Adrenal gland (tissue), 12 donors: ENCODE results near the gene PDIA3. TPM values are rescaled to one million over a fixed set of nuclear protein-coding genes. Genes with fewer than 3 reads are reported as not detected.
A peak's percentile ranks its signal among the peaks of the same experiment; 100 is the strongest.
"Not testable (repeated sequence)": the region's sequence is repeated elsewhere in the genome, so short reads cannot be mapped to it uniquely, and the experiment has no call there.

ENCODE experiments used
- DNase-seq, 7 donors: peaks; one replicate each; pipeline ENCODE4 v3.0.0-alpha.2; 2019 to 2020
- H3K27ac ChIP-seq, 5 donors: fragments of 200-600 bp; sonication (generic) in 4 of 5; 1 replicate in 3 of 5; 2 replicates in 2 of 5; pipeline versions ENCODE4 v1.5.1 to v1.8.0; 2016 to 2020; ENCODE audit warnings: mild to moderate bottlenecking in 1 of 5
- H3K27me3 ChIP-seq: fragments of 200-600 bp; 2 replicates; pipeline ENCODE4 v1.8.0; 2021
- H3K36me3 ChIP-seq, 2 donors: fragments of 200-600 bp; replicated peaks in 1 of 2; 1 replicate in 1 of 2; 2 replicates in 1 of 2; pipeline versions ENCODE4 v1.5.1 to v1.8.0; 2018 to 2022
- H3K4me1 ChIP-seq, 2 donors: fragments of 200-600 bp; replicated peaks in 1 of 2; 1 replicate in 1 of 2; 2 replicates in 1 of 2; pipeline versions ENCODE4 v1.5.1 to v1.8.0; 2018 to 2021
- H3K4me3 ChIP-seq, 4 donors: fragments of 200-600 bp; sonication (generic) in 3 of 4; one replicate each; pipeline ENCODE4 v1.5.1; 2016 to 2018
- H3K9me3 ChIP-seq, 3 donors: fragments of 200-600 bp; sonication (generic) in 1 of 3; replicated peaks in 1 of 3; 1 replicate in 2 of 3; 2 replicates in 1 of 3; pipeline versions ENCODE4 v1.5.1 to v1.8.0; 2016 to 2021
- CTCF ChIP-seq, 6 experiments: fragments of 450-650 bp in 4 of 6; fragments of 200-600 bp in 2 of 6; sonication (generic) in 1 of 6; IDR thresholded peaks; 1 replicate in 5 of 6; 2 replicates in 1 of 6; pipeline versions ENCODE4 v1.5.1 to v1.8.0; 2016 to 2021; ENCODE audit warnings: antibody characterized with exemption in 6 of 6, mild to moderate bottlenecking in 2 of 6, moderate library complexity in 1 of 6
- POLR2A ChIP-seq, 2 donors: fragments of 450-650 bp; IDR thresholded peaks; one replicate each; pipeline ENCODE4 v1.6.1; 2017; ENCODE audit warnings: antibody characterized with exemption in 2 of 2, mild to moderate bottlenecking in 2 of 2, moderate library complexity in 1 of 2
- WGBS, 4 donors: extraction: QIAGEN DNeasy Blood & Tissue Kit in 2 of 4; methylation state at CpG; one replicate each; pipeline versions ENCODE4 v1.1.5 to v1.1.7; 2013 to 2017; 5-methylcytosine and 5-hydroxymethylcytosine counted together
- intact Hi-C, 2 donors: fragments of 100-400 bp; cut with DNase I; formaldehyde crosslinking; loops; one replicate each; pipeline versions ENCODE4 v1.14.1 to v1.15.0; 2022 to 2023
- microRNA counts, 2 donors: library from miRNA; unstranded; fragments of <30 nt; microRNA quantifications; one replicate each; lab custom pipeline; 2016
- microRNA-seq, 3 donors: library from miRNA; unstranded; fragments of <30 nt; microRNA quantifications; one replicate each; pipeline ENCODE4, GENCODE V29; 2017 to 2020
- polyA plus RNA-seq, 3 donors: library from polyadenylated mRNA; stranded (reverse); fragments of 200-250 nt in 2 of 3; fragments of 350-450 nt in 1 of 3; fragmentation: Illumina TruSeq in 1 of 3; extraction: RNeasy Lipid Tissue Mini Kit (QIAGEN cat#74804) in 1 of 3; gene quantifications; one replicate each; pipeline ENCODE4 v1.2.3, GENCODE V29; 2013 to 2014
- small RNA-seq, 2 donors: library from RNA; depleted of rRNA; stranded (forward); fragments of <200 nt; gene quantifications; one replicate each; pipeline ENCODE3, GENCODE V24; 2016
- total RNA-seq, 9 donors: library from RNA; depleted of rRNA in 4 of 9; stranded (reverse); fragments of >200 nt in 4 of 9; fragments of 120-200 nt in 1 of 9; fragmentation: NEBNext Ultra II Directional in 1 of 9; extraction: Animal tissue kit (Norgen Biotek cat#: 25700) in 1 of 9; gene quantifications; one replicate each; pipeline versions ENCODE4 v1.1.0 to v1.2.4, GENCODE V29; 2013 to 2023
- donor health status: healthy with polysubstance abuse.
- donor health status: Bipolar disorder and iron deficiency.
- donor health status: DM: yes; HTN: yes; CAD: no.
- donor health status: DM: no; HTN: no; CAD: no.
- donor health status: DM: no; HTN: no; CAD: no.
- donor health status: DM: yes; HTN: yes; CAD: no.

The PDIA3 gene
- total and polyA plus RNA-seq, 12 donors = 92.7 to 727 (median 201) TPM

GRCh38 chr15:43808435-43808950 lies 62.3 kb downstream of the PDIA3 start:
- peaks cover 0 to 98% of the 10 kb centered on the region in 2 donors for H3K36me3 ChIP-seq
- DNase-seq = peak in 1 of 7 donors; percentile 23
- H3K27ac ChIP-seq = no peak overlapping the region
- 94 to 96% (median 95%) methylated on average over 5 of the region's 5 CpGs for WGBS, 4 donors
- H3K4me1 ChIP-seq = no peaks in the 10 kb centered on the region
- TF ChIP-seq POLR2A (IDR thresholded peaks at IDR 0.05) (no peak), CTCF (IDR thresholded peaks at IDR 0.05) (no peak)
- intact Hi-C loops = no loop called here
- no peaks in the 10 kb centered on the region for H3K27me3 ChIP-seq
- no peak overlapping the region for H3K4me3 ChIP-seq
- H3K9me3 ChIP-seq = no peaks in the 10 kb centered on the region

DNA sequence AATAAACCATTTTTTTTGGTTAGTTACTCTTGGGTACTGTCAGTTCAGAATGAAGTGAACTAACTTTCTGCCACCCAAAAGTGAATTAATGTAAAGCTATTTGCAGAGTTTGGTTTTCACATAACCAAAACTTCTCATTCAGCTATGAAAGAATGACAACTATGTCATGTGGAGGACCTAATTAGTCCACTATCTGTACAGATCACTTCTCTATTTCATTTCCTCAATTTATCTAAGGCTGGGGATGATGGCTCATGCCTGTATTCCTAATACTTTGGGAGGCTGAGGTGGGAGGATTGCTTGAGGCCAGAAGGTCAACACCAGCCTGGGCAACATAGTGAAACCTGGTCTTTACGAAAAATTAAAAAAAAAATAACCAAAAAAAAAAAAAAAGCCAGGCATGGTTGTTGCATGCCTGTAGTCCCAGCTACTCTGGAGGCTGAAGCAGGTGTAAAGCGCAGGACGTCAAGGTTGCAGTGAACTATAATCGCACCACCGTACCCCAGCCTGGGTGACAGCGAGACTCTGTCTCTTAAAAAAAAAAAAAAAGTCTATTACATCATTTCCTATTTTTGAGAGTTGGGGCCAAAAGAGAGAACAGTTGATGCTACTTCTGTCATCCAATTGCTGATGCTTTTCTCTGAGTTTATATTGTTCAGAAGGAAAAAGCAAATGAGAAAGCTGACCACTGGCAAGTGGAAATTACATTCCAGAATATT lies 62.9 kb downstream of the PDIA3 start:
- intact Hi-C loops = no loop called here
- 86 to 89% (median 87%) methylated on average over 6 of the region's 6 CpGs for WGBS, 4 donors
- Histone ChIP-seq H3K4me1 (no peaks in the 10 kb centered on the region), H3K36me3 (peaks cover 0 to 98% of the 10 kb centered on the region in 2 donors), H3K4me3 (no peak overlapping the region), H3K9me3 (no peaks in the 10 kb centered on the region), H3K27ac (no peak overlapping the region), H3K27me3 (no peaks in the 10 kb centered on the region)
- DNase-seq = peak in 1 of 7 donors; percentile 10
- TF ChIP-seq POLR2A (IDR thresholded peaks at IDR 0.05) (no peak), CTCF (IDR thresholded peaks at IDR 0.05) (no peak)

GRCh38 chr15:43815064-43815463 lies 68.8 kb downstream of the PDIA3 start:
- H3K9me3 ChIP-seq, H3K4me3 ChIP-seq, intact Hi-C loops, DNase-seq, H3K27ac ChIP-seq, H3K27me3 ChIP-seq, H3K4me1 ChIP-seq: not testable (repeated sequence)
- peaks cover 0 to 74% of the 10 kb centered on the region in 2 donors for H3K36me3 ChIP-seq
- 86 to 95% (median 92%) methylated on average over 5 of the region's 5 CpGs for WGBS, 4 donors

DNA sequence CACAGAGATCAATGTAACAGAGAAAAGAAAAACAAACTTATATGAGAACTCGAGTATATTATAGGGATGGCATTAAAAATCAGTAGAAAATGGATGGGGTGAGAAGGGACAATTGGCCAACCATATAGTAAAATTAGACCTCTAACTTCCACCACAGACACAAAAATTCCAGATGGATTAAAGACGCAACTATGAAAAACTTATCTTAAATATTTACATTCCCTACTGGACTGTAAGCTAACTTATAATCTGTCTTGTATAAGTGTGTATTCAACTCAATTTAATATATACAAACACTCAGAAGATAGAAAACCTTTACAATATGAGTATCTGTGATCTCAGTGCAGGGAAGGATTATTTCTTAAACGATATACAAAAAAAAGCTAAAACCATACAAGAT lies 75.3 kb downstream of the PDIA3 start:
- Histone ChIP-seq H3K9me3 (no peaks in the 10 kb centered on the region), H3K4me3 (no peak overlapping the region), H3K36me3 (peaks cover 0 to 11% of the 10 kb centered on the region in 2 donors), H3K27ac (no peak overlapping the region), H3K4me1 (peaks cover 9 to 36% of the 10 kb centered on the region in 2 donors), H3K27me3 (no peaks in the 10 kb centered on the region)
- 75 to 86% (median 80%) methylated on average over 3 of the region's 3 CpGs for WGBS, 4 donors
- DNase-seq = no peak
- intact Hi-C loops = no loop called here
- TF ChIP-seq CTCF (IDR thresholded peaks at IDR 0.05) = no peak
- TF ChIP-seq POLR2A (IDR thresholded peaks at IDR 0.05) = no peak

MicroRNAs within 50 kb of the gene (microRNA counts, 767-probe panel; counts per million panel counts)
- microRNA hsa-miR-1282 (lab: Ali Mortazavi, UCI) = 0 counts per million in 2 donors

Small RNA genes lying within 50 kb of the gene (microRNA-seq; reads per million reads assigned to microRNA genes)
- 0 to 0.85 (median 0) reads per million in 3 donors for gene MIR1282

Small RNA genes lying within 50 kb of the gene (small RNA-seq; reads per million reads assigned to genes)
- gene MIR1282 = 0 reads per million in 2 donors
- gene RNU6-353P = 0 reads per million in 2 donors
- gene RNU6-354P = 0 reads per million in 2 donors

Other genes with a start within 250 kb of the PDIA3 start
- gene MAP1A, start 228.8 kb upstream of the PDIA3 start, total RNA-seq = 10 to 100 TPM in 4 of 9 donors, 1 to 10 TPM in 5; 4.7 to 27.0 (median 9.2) TPM
- 10 to 100 TPM in 2 of 3 donors, 1 to 10 TPM in 1; 3.4 to 14.6 (median 10.0) TPM for gene MAP1A, start 228.8 kb upstream of the PDIA3 start, polyA plus RNA-seq
- 10 to 100 TPM; 15.6 to 63.8 (median 34.7) TPM for gene PPIP5K1, start 156.2 kb upstream of the PDIA3 start, total RNA-seq
- gene PPIP5K1, start 156.2 kb upstream of the PDIA3 start, polyA plus RNA-seq = 10 to 100 TPM; 15.4 to 28.1 (median 27.4) TPM
- gene CKMT1B, start 152.4 kb upstream of the PDIA3 start, total RNA-seq = 1 to 10 TPM in 7 of 9 donors, under 1 TPM in 1, not detected in 1; 0.31 to 3.9 (median 1.2) TPM
- 1 to 10 TPM; 2.9 to 6.1 (median 4.7) TPM for gene CKMT1B, start 152.4 kb upstream of the PDIA3 start, polyA plus RNA-seq
- gene STRC, start 127.6 kb upstream of the PDIA3 start, total RNA-seq = under 1 TPM; 0.09 to 0.88 (median 0.39) TPM
- 1 to 10 TPM in 2 of 3 donors, not detected in 1; 2.1 to 2.6 TPM for gene STRC, start 127.6 kb upstream of the PDIA3 start, polyA plus RNA-seq
- gene CATSPER2, start 97.6 kb upstream of the PDIA3 start, total RNA-seq = 1 to 10 TPM in 6 of 9 donors, under 1 TPM in 3; 0.42 to 6.8 (median 2.6) TPM
- 10 to 100 TPM in 2 of 3 donors, 1 to 10 TPM in 1; 2.3 to 34.7 (median 10.5) TPM for gene CATSPER2, start 97.6 kb upstream of the PDIA3 start, polyA plus RNA-seq
- 1 to 10 TPM in 8 of 9 donors, under 1 TPM in 1; 0.55 to 5.0 (median 1.7) TPM for gene CKMT1A, start 52.6 kb upstream of the PDIA3 start, total RNA-seq
- 1 to 10 TPM; 3.5 to 5.3 (median 3.6) TPM for gene CKMT1A, start 52.6 kb upstream of the PDIA3 start, polyA plus RNA-seq
- gene ELL3, start 30.5 kb downstream of the PDIA3 start, total RNA-seq = 10 to 100 TPM in 1 of 9 donors, 1 to 10 TPM in 8; 1.2 to 66.8 (median 5.1) TPM
- gene ELL3, start 30.5 kb downstream of the PDIA3 start, polyA plus RNA-seq = 1 to 10 TPM; 2.8 to 3.5 (median 3.2) TPM
- gene SERF2, start 45.9 kb downstream of the PDIA3 start, total RNA-seq = 1,000 to 10,000 TPM; 1,083 to 1,590 (median 1,385) TPM
- 1,000 to 10,000 TPM in 2 of 3 donors, 100 to 1,000 TPM in 1; 897 to 5,418 (median 3,997) TPM for gene SERF2, start 45.9 kb downstream of the PDIA3 start, polyA plus RNA-seq
- under 1 TPM in 1 of 9 donors, not detected in 8; 0.22 TPM for gene SERINC4, start 53.8 kb downstream of the PDIA3 start, total RNA-seq
- under 1 TPM; 0.18 to 0.48 (median 0.30) TPM for gene SERINC4, start 53.8 kb downstream of the PDIA3 start, polyA plus RNA-seq
- gene HYPK, start 54.2 kb downstream of the PDIA3 start, total RNA-seq = 10 to 100 TPM in 7 of 9 donors, 1 to 10 TPM in 2; 3.7 to 31.5 (median 22.7) TPM
- gene HYPK, start 54.2 kb downstream of the PDIA3 start, polyA plus RNA-seq = 10 to 100 TPM; 11.9 to 24.2 (median 17.2) TPM
- gene MFAP1, start 78.3 kb downstream of the PDIA3 start, total RNA-seq = 10 to 100 TPM; 18.1 to 57.2 (median 31.1) TPM
- gene MFAP1, start 78.3 kb downstream of the PDIA3 start, polyA plus RNA-seq = 10 to 100 TPM in 2 of 3 donors, 1 to 10 TPM in 1; 9.5 to 68.0 (median 18.6) TPM
- 1 to 10 TPM in 8 of 9 donors, under 1 TPM in 1; 0.91 to 8.2 (median 2.1) TPM for gene WDR76, start 80.6 kb downstream of the PDIA3 start, total RNA-seq
- gene WDR76, start 80.6 kb downstream of the PDIA3 start, polyA plus RNA-seq = 1 to 10 TPM in 1 of 3 donors, under 1 TPM in 2; 0.74 to 2.8 (median 0.80) TPM